ENCODE measurements around the gene TNS1. TPM values are rescaled to one million over a fixed set of nuclear protein-coding genes. Genes with fewer than 3 reads are reported as not detected.

Gene TNS1
- polyA plus RNA-seq, 3 donors = 0.26 to 1.6 (median 1.5) TPM

DNA sequence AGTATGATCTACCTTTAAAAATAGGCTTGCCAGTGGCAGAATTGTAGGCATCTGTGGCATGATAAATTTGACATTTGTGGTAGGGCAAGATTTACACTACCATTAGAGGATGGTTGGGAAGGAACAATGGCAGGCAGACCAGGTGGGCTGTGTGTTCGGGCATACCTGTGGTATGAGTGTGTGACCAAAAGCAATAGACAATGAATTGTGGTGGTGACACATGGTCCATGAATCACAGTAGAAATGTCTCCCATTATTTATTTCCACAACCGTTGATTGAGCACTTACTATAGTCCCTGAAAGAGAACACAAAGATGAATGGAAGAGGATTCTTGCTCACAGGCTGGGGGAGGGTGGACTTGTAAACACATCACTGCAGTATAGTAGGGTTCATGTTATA is 36.4 kb upstream of the TNS1 start:
- Histone ChIP-seq H4K20me1 (ENCODE audit: insufficient read depth, low read length) (no peaks in the 10 kb centered on the region), H3K27ac (ENCODE audit: low read depth in 1 of 2, low read length in 2 of 2) (no peak overlapping the region), H2AFZ (ENCODE audit: insufficient read depth, low read depth, low read length, poor library complexity, severe bottlenecking) (no peak overlapping the region), H3K4me1 (ENCODE audit: control insufficient read depth in 1 of 2, insufficient read depth in 2 of 2, low read length in 2 of 2) (peaks cover 33 to 57% of the 10 kb centered on the region in 2 donors), H3K9ac (ENCODE audit: insufficient read depth, low read length, poor library complexity, severe bottlenecking) (no peak overlapping the region), H3K9me3 (replicated peaks in 1 of 2; ENCODE audit: control insufficient read depth in 1 of 2, insufficient read depth in 1 of 2, low read length in 2 of 2) (peaks cover 0 to 9% of the 10 kb centered on the region in 2 donors), H3K27me3 (ENCODE audit: control insufficient read depth in 2 of 2, insufficient read depth in 2 of 2, low read length in 2 of 2) (no peaks in the 10 kb centered on the region), H3K79me2 (ENCODE audit: insufficient read depth, low read length) (peaks cover 29% of the 10 kb centered on the region), H3K4me2 (replicated peaks; ENCODE audit: extremely low read depth, low read length, poor library complexity, severe bottlenecking) (no peak overlapping the region), H3K4me3 (replicated peaks in 1 of 3; ENCODE audit: low read depth in 2 of 3, low read length in 3 of 3) (no peak overlapping the region), H3K36me3 (replicated peaks in 1 of 2; ENCODE audit: control insufficient read depth in 1 of 2, insufficient read depth in 2 of 2, low read length in 2 of 2) (no peaks in the 10 kb centered on the region)
- no peak for TF ChIP-seq CTCF (IDR thresholded peaks at IDR 0.05)
- DNase-seq = no peak
- peaks cover 66% of the 10 kb centered on the region for H3K4me1 Mint-ChIP-seq
- H3K27ac Mint-ChIP-seq = peak overlapping the region in 1 of 7 donors; percentile 21
- H3K27me3 Mint-ChIP-seq (ENCODE audit: low read depth in 3 of 3) = peaks cover 0 to 1% (median 0%) of the 10 kb centered on the region in 3 donors
- no CpG with 5 or more reads among the region's 2 CpGs for WGBS (ENCODE audit: insufficient coverage)
- H3K36me3 Mint-ChIP-seq = peaks cover 7 to 14% of the 10 kb centered on the region in 2 donors
- no peak overlapping the region for H3K4me3 Mint-ChIP-seq
- intact Hi-C loops (cut with micrococcal nuclease) = no loop called here
- peaks cover 0 to 11% (median 9%) of the 10 kb centered on the region in 7 donors for H3K9me3 Mint-ChIP-seq

DNA sequence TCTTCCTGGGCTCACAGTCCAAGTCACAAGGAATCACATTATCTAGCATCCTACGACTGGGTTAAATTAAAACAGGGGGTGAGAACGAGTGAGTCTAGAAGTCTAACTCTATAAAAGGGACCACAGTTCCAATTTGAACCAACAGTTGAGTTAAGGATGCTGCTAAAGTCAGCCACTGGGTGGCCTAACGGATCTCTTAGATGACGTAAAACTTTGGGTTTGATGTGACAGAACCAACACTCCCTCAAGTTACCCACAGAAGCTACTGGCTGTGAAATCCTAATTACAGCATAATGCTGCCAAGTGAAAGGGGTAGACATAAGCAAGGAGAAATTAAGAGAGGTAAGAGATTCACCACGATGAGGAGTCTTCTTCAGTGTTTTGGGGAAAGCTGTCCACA is 33.6 kb upstream of the TNS1 start:
- Histone ChIP-seq H2AFZ (ENCODE audit: insufficient read depth, low read depth, low read length, poor library complexity, severe bottlenecking) (peak overlapping the region; percentile 52), H4K20me1 (ENCODE audit: insufficient read depth, low read length) (no peaks in the 10 kb centered on the region), H3K27ac (ENCODE audit: low read depth in 1 of 2, low read length in 2 of 2) (peak overlapping the region in 1 of 2 donors; percentile 89), H3K79me2 (ENCODE audit: insufficient read depth, low read length) (peaks cover 30% of the 10 kb centered on the region), H3K9ac (ENCODE audit: insufficient read depth, low read length, poor library complexity, severe bottlenecking) (no peak overlapping the region), H3K9me3 (replicated peaks in 1 of 2; ENCODE audit: control insufficient read depth in 1 of 2, insufficient read depth in 1 of 2, low read length in 2 of 2) (no peaks in the 10 kb centered on the region), H3K4me3 (replicated peaks in 1 of 3; ENCODE audit: low read depth in 2 of 3, low read length in 3 of 3) (peak overlapping the region in 1 of 3 experiments; percentile 75), H3K27me3 (ENCODE audit: control insufficient read depth in 2 of 2, insufficient read depth in 2 of 2, low read length in 2 of 2) (no peaks in the 10 kb centered on the region), H3K36me3 (replicated peaks in 1 of 2; ENCODE audit: control insufficient read depth in 1 of 2, insufficient read depth in 2 of 2, low read length in 2 of 2) (no peaks in the 10 kb centered on the region), H3K4me1 (ENCODE audit: control insufficient read depth in 1 of 2, insufficient read depth in 2 of 2, low read length in 2 of 2) (peaks cover 42 to 56% of the 10 kb centered on the region in 2 donors), H3K4me2 (replicated peaks; ENCODE audit: extremely low read depth, low read length, poor library complexity, severe bottlenecking) (peak overlapping the region; percentile 86)
- peaks cover 63% of the 10 kb centered on the region for H3K4me1 Mint-ChIP-seq
- H3K4me3 Mint-ChIP-seq = peak overlapping the region in 1 of 2 donors; percentile 40
- peak overlapping the region in 4 of 7 donors; percentile 32 to 96 (median 72) for H3K27ac Mint-ChIP-seq
- peaks cover 0 to 7% of the 10 kb centered on the region in 2 donors for H3K36me3 Mint-ChIP-seq
- H3K9me3 Mint-ChIP-seq = no peaks in the 10 kb centered on the region
- intact Hi-C loops (cut with micrococcal nuclease) = no loop called here
- no CpG with 5 or more reads among the region's 5 CpGs for WGBS (ENCODE audit: insufficient coverage)
- TF ChIP-seq CTCF (IDR thresholded peaks at IDR 0.05) = peak; percentile 48
- DNase-seq = peak; percentile 46 to 60 (median 54)
- H3K27me3 Mint-ChIP-seq (ENCODE audit: low read depth in 3 of 3) = peaks cover 0 to 6% (median 0%) of the 10 kb centered on the region in 3 donors

All from CD14-positive monocyte (primary cell).